Trophoblast cell (in vitro differentiated cells and primary cell): ENCODE data around the gene AP4B1.

Source experiments
- DNase-seq, 2 donors: peaks; one replicate each; pipeline ENCODE4 v3.0.0-alpha.2; 2016
- H2AFZ ChIP-seq: 2 replicates; pipeline ENCODE4 v1.6.1; 2013; ENCODE audit warnings: low read length, moderate library complexity, mild to moderate bottlenecking; ENCODE audit not compliant: insufficient read depth, poor library complexity
- H2AK5ac ChIP-seq: 2 replicates; pipeline ENCODE4 v1.6.1; 2013; ENCODE audit warnings: mild to moderate bottlenecking, low read length
- H2BK120ac ChIP-seq: 2 replicates; pipeline ENCODE4 v1.6.1; 2013; ENCODE audit warnings: low read length, mild to moderate bottlenecking, moderate library complexity; ENCODE audit not compliant: insufficient read depth, poor library complexity
- H2BK12ac ChIP-seq: 2 replicates; pipeline ENCODE4 v1.6.1; 2013; ENCODE audit warnings: mild to moderate bottlenecking, low read length, moderate library complexity
- H2BK5ac ChIP-seq: 2 replicates; pipeline ENCODE4 v1.6.1; 2013; ENCODE audit warnings: low read length, low read depth, moderate library complexity, mild to moderate bottlenecking; ENCODE audit not compliant: poor library complexity
- H3K14ac ChIP-seq: 2 replicates; pipeline ENCODE4 v1.6.1; 2013; ENCODE audit warnings: mild to moderate bottlenecking, low read length
- H3K18ac ChIP-seq: 2 replicates; pipeline ENCODE4 v1.6.1; 2013; ENCODE audit warnings: mild to moderate bottlenecking, low read length
- H3K23ac ChIP-seq: 2 replicates; pipeline ENCODE4 v1.6.1; 2013; ENCODE audit warnings: low read length
- H3K27ac ChIP-seq: 2 replicates; pipeline ENCODE4 v1.5.1; 2013; ENCODE audit warnings: low read depth, mild to moderate bottlenecking, inconsistent platforms, low read length, moderate library complexity
- H3K27me3 ChIP-seq: 2 replicates; pipeline ENCODE4 v1.6.1; 2013; ENCODE audit warnings: inconsistent platforms, mild to moderate bottlenecking, low read length, moderate library complexity; ENCODE audit not compliant: insufficient read depth
- H3K36me3 ChIP-seq, 2 experiments: 1 replicate in 1 of 2; 2 replicates in 1 of 2; pipeline ENCODE4 v1.6.1; 2013; ENCODE audit warnings: low read length in 2 of 2, mild to moderate bottlenecking in 2 of 2, moderate library complexity in 1 of 2; ENCODE audit not compliant: insufficient read depth in 2 of 2, control insufficient read depth in 1 of 2
- H3K4ac ChIP-seq: 2 replicates; pipeline ENCODE4 v1.6.1; 2013; ENCODE audit warnings: low read depth, mild to moderate bottlenecking, low read length, moderate library complexity
- H3K4me1 ChIP-seq, 2 experiments: 1 replicate in 1 of 2; 2 replicates in 1 of 2; pipeline ENCODE4 v1.6.1; 2013; ENCODE audit warnings: low read length in 2 of 2, mild to moderate bottlenecking in 2 of 2, moderate library complexity in 1 of 2; ENCODE audit not compliant: insufficient read depth in 2 of 2, control insufficient read depth in 1 of 2
- H3K4me2 ChIP-seq: 2 replicates; pipeline ENCODE4 v1.6.1; 2013; ENCODE audit warnings: inconsistent platforms, mild to moderate bottlenecking, low read length, moderate library complexity
- H3K4me3 ChIP-seq: 2 replicates; pipeline ENCODE4 v1.5.1; 2013; ENCODE audit warnings: mild to moderate bottlenecking, low read depth, low read length, inconsistent platforms
- H3K79me1 ChIP-seq: one replicate; pipeline ENCODE4 v1.6.1; 2013; ENCODE audit warnings: low read length
- H3K79me2 ChIP-seq: 2 replicates; pipeline ENCODE4 v1.6.1; 2013; ENCODE audit warnings: low read length, mild to moderate bottlenecking; ENCODE audit not compliant: control insufficient read depth, insufficient read depth, poor library complexity
- H3K9ac ChIP-seq: 2 replicates; pipeline ENCODE4 v1.6.1; 2013; ENCODE audit warnings: mild to moderate bottlenecking, low read length
- H3K9me3 ChIP-seq: 2 replicates; pipeline ENCODE4 v1.6.1; 2013; ENCODE audit warnings: low read depth, mild to moderate bottlenecking, control low read depth, inconsistent platforms, low read length; ENCODE audit not compliant: insufficient read depth
- H4K12ac ChIP-seq: 2 replicates; pipeline ENCODE4 v1.6.1; 2013; ENCODE audit warnings: low read depth, mild to moderate bottlenecking, low read length, moderate library complexity
- H4K8ac ChIP-seq: 2 replicates; pipeline ENCODE4 v1.6.1; 2013; ENCODE audit warnings: low read depth, mild to moderate bottlenecking, low read length, moderate library complexity
- H4K91ac ChIP-seq: one replicate; pipeline ENCODE4 v1.6.1; 2013; ENCODE audit warnings: low read depth, mild to moderate bottlenecking, low read length, moderate library complexity
- WGBS: extraction: QIAGEN DNeasy Blood & Tissue Kit; methylation state at CpG from one replicate; pipeline ENCODE4 v1.1.7; 2013; ENCODE audit warnings: missing lambda C conversion rate; ENCODE audit not compliant: insufficient read length, insufficient coverage; ENCODE audit errors: extremely low coverage; 5-methylcytosine and 5-hydroxymethylcytosine counted together

The AP4B1 gene

GRCh38 chr1:113860891-113861290, 43.7 kb downstream of the AP4B1 start:
- no peaks in the 10 kb centered on the region for H3K27me3 ChIP-seq
- H3K4ac ChIP-seq: no peak overlapping the region
- no peaks in the 10 kb centered on the region for H3K36me3 ChIP-seq
- H2AK5ac ChIP-seq: no peak overlapping the region
- H3K14ac ChIP-seq: no peak overlapping the region
- no peak overlapping the region for H2AFZ ChIP-seq
- H3K79me1 ChIP-seq: no peaks in the 10 kb centered on the region
- H3K27ac ChIP-seq: no peak overlapping the region
- WGBS: no CpG with 5 or more reads among the region's 3 CpGs
- H2BK120ac ChIP-seq: no peak overlapping the region
- H3K18ac ChIP-seq: no peak overlapping the region
- H3K9ac ChIP-seq: no peak overlapping the region
- H3K4me2 ChIP-seq: no peak overlapping the region
- H3K4me1 ChIP-seq: no peaks in the 10 kb centered on the region
- H4K8ac ChIP-seq: no peak overlapping the region
- no peak overlapping the region for H2BK12ac ChIP-seq
- H2BK5ac ChIP-seq: no peak overlapping the region
- H3K9me3 ChIP-seq: no peaks in the 10 kb centered on the region
- DNase-seq: no peak
- no peak overlapping the region for H3K4me3 ChIP-seq
- H3K79me2 ChIP-seq: no peaks in the 10 kb centered on the region
- H4K12ac ChIP-seq: no peak overlapping the region
- H4K91ac ChIP-seq: no peak overlapping the region
- no peak overlapping the region for H3K23ac ChIP-seq

- no CpG with 5 or more reads among the region's 3 CpGs for WGBS
- no peak overlapping the region for H2AFZ ChIP-seq
- no peak overlapping the region for H4K8ac ChIP-seq
- H3K79me2 ChIP-seq: no peaks in the 10 kb centered on the region
- no peak for DNase-seq
- H3K18ac ChIP-seq: no peak overlapping the region
- H4K12ac ChIP-seq: no peak overlapping the region
- no peak overlapping the region for H2BK120ac ChIP-seq
- H3K27ac ChIP-seq: no peak overlapping the region
- no peak overlapping the region for H4K91ac ChIP-seq
- no peaks in the 10 kb centered on the region for H3K27me3 ChIP-seq
- H3K4me3 ChIP-seq: no peak overlapping the region
- H3K79me1 ChIP-seq: no peaks in the 10 kb centered on the region
- H3K9ac ChIP-seq: no peak overlapping the region
- no peak overlapping the region for H2AK5ac ChIP-seq
- no peaks in the 10 kb centered on the region for H3K4me1 ChIP-seq
- H3K4me2 ChIP-seq: no peak overlapping the region
- no peak overlapping the region for H2BK12ac ChIP-seq
- no peaks in the 10 kb centered on the region for H3K36me3 ChIP-seq
- no peak overlapping the region for H3K14ac ChIP-seq
- no peak overlapping the region for H3K23ac ChIP-seq
- H2BK5ac ChIP-seq: no peak overlapping the region
- H3K9me3 ChIP-seq: no peaks in the 10 kb centered on the region
- H3K4ac ChIP-seq: no peak overlapping the region
Observed at GRCh38 chr1:113859478-113860175, 45.0 kb downstream of the AP4B1 start.

DNA sequence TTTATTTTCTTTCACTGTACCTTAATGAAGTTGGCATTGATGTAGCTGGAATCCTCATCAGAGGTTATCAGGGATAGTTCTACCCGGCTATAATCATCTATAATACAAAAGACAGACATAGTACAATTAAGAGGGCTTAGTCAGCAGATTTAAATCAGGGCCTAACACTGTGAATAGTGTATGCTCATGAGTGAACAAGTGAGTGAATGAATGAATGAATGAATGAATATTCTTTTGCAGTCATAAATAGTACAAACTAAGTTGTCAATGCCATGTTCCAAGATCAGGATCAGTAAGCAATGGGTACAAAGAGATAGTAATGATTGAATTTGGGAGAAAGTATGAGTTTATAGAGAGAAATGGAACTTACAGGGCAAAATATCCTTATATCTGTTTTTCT, 45.6 kb downstream of the AP4B1 start:
- no peak overlapping the region for H3K4ac ChIP-seq
- H2BK120ac ChIP-seq: no peak overlapping the region
- H2AFZ ChIP-seq: no peak overlapping the region
- no peak overlapping the region for H4K12ac ChIP-seq
- no peaks in the 10 kb centered on the region for H3K4me1 ChIP-seq
- no peaks in the 10 kb centered on the region for H3K9me3 ChIP-seq
- H3K4me2 ChIP-seq: no peak overlapping the region
- no peak overlapping the region for H2AK5ac ChIP-seq
- H2BK12ac ChIP-seq: no peak overlapping the region
- WGBS: no CpG with 5 or more reads among the region's 1 CpG
- no peak overlapping the region for H3K27ac ChIP-seq
- H3K14ac ChIP-seq: no peak overlapping the region
- no peaks in the 10 kb centered on the region for H3K36me3 ChIP-seq
- no peaks in the 10 kb centered on the region for H3K27me3 ChIP-seq
- no peak overlapping the region for H4K8ac ChIP-seq
- H4K91ac ChIP-seq: no peak overlapping the region
- H3K79me2 ChIP-seq: no peaks in the 10 kb centered on the region
- H3K9ac ChIP-seq: no peak overlapping the region
- no peak overlapping the region for H2BK5ac ChIP-seq
- no peak for DNase-seq
- no peak overlapping the region for H3K4me3 ChIP-seq
- H3K79me1 ChIP-seq: no peaks in the 10 kb centered on the region
- H3K23ac ChIP-seq: no peak overlapping the region
- H3K18ac ChIP-seq: no peak overlapping the region

- no peak overlapping the region for H2BK12ac ChIP-seq
- no peak overlapping the region for H4K91ac ChIP-seq
- no CpG with 5 or more reads among the region's 3 CpGs for WGBS
- H3K27ac ChIP-seq: no peak overlapping the region
- no peak overlapping the region for H3K18ac ChIP-seq
- no peaks in the 10 kb centered on the region for H3K36me3 ChIP-seq
- no peak overlapping the region for H3K9ac ChIP-seq
- no peak overlapping the region for H2AK5ac ChIP-seq
- no peaks in the 10 kb centered on the region for H3K9me3 ChIP-seq
- H3K4me3 ChIP-seq: no peak overlapping the region
- H3K4me1 ChIP-seq: no peaks in the 10 kb centered on the region
- no peak overlapping the region for H2BK5ac ChIP-seq
- H3K4me2 ChIP-seq: no peak overlapping the region
- H3K27me3 ChIP-seq: no peaks in the 10 kb centered on the region
- no peaks in the 10 kb centered on the region for H3K79me1 ChIP-seq
- no peak overlapping the region for H4K12ac ChIP-seq
- H2AFZ ChIP-seq: no peak overlapping the region
- H3K4ac ChIP-seq: no peak overlapping the region
- H3K14ac ChIP-seq: no peak overlapping the region
- no peak for DNase-seq
- no peak overlapping the region for H3K23ac ChIP-seq
- H2BK120ac ChIP-seq: no peak overlapping the region
- no peak overlapping the region for H4K8ac ChIP-seq
- H3K79me2 ChIP-seq: no peaks in the 10 kb centered on the region
Observed at GRCh38 chr1:113858418-113858817, 46.2 kb downstream of the AP4B1 start.
